OCI-LY3 (cell line): ENCODE results near the gene MIA2.
"Not testable (repeated sequence)": the region's sequence is repeated elsewhere in the genome, so short reads cannot be mapped to it uniquely, and the experiment has no call there.

Experiments
- H2AFZ ChIP-seq: fragments of 200-600, 300-600 bp; shearing (Covaris generic); 2 replicates; pipeline ENCODE4 v1.6.0; 2014; ENCODE audit warnings: antibody characterized with exemption, low read depth, low read length
- H3K27ac ChIP-seq: fragments of 200-600, 300-600 bp; sonication (generic); 2 replicates; pipeline ENCODE4 v1.5.1; 2014; ENCODE audit warnings: mild to moderate bottlenecking, low read length, moderate library complexity, mixed read lengths
- H3K27me3 ChIP-seq: fragments of 200-600, 300-600 bp; sonication (generic); 2 replicates; pipeline ENCODE4 v1.6.1; 2014; ENCODE audit warnings: low read depth, low read length, mixed read lengths
- H3K36me3 ChIP-seq: fragments of 200-600, 300-600 bp; sonication (generic); replicated peaks from 2 replicates; pipeline ENCODE3; 2014; ENCODE audit warnings: low read depth, low read length, mixed read lengths
- H3K4me1 ChIP-seq: fragments of 300-600, 200-600 bp; sonication (generic); 2 replicates; pipeline ENCODE4 v1.6.1; 2014; ENCODE audit warnings: low read length, mixed read lengths
- H3K4me2 ChIP-seq: fragments of 200-600, 300-600 bp; sonication (generic); 2 replicates; pipeline ENCODE4 v1.6.1; 2014; ENCODE audit warnings: low read length, mixed read lengths
- H3K4me3 ChIP-seq: fragments of 300-600, 200-600 bp; sonication (generic); 2 replicates; pipeline ENCODE4 v1.5.1; 2014; ENCODE audit warnings: antibody characterized with exemption, mild to moderate bottlenecking, low read length, moderate library complexity
- H3K79me2 ChIP-seq: fragments of 300-600, 200-600 bp; shearing (Covaris generic); 2 replicates; pipeline ENCODE4 v1.6.1; 2014; ENCODE audit warnings: mild to moderate bottlenecking, low read length, mixed read lengths
- H3K9ac ChIP-seq: fragments of 300-600, 200-600 bp; shearing (Covaris generic); 2 replicates; pipeline ENCODE4 v1.6.0; 2014; ENCODE audit warnings: mild to moderate bottlenecking, low read length, moderate library complexity
- H3K9me3 ChIP-seq: fragments of 200-600, 300-600 bp; shearing (Covaris generic); 2 replicates; pipeline ENCODE4 v1.6.1; 2014; ENCODE audit warnings: low read length, mixed read lengths; ENCODE audit not compliant: insufficient read depth
- H4K20me1 ChIP-seq: fragments of 200-600, 300-600 bp; sonication (generic); 2 replicates; pipeline ENCODE4 v1.6.1; 2016; ENCODE audit warnings: low read length, mixed read lengths; ENCODE audit not compliant: insufficient read depth
- EZH2phosphoT487 ChIP-seq: fragments of 200-600 bp; shearing (Covaris generic); IDR thresholded peaks from 2 replicates; pipeline ENCODE4 v1.6.1; 2018; ENCODE audit warnings: antibody characterized with exemption, mixed run types, low read depth
- TF ChIP-seq, protein P1 (sequence below): fragments of 200-600, 300-600 bp; sonication (generic); IDR thresholded peaks from 2 replicates; pipeline ENCODE4 v1.5.1; 2014; ENCODE audit warnings: antibody characterized with exemption, low read length, low read depth

The MIA2 gene

DNA sequence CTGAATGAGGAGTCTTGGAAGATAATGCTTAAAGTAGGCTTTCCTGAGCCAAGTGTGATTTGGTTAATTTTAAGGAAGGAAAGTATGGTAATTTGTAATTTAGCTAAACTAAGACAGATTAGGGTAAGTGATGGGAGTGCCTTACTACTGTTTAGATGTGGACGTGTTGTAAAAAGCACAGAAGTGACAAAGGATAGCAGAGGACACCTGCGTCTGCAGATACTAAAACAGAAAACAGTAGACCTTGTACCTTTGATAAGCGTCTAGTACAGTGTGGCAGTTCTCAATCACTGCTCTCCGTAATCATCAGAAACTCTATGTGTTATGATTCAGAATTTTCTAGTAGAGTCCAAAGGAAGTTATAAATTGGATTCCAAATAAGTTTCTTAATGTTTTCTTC lies 58.0 kb downstream of the MIA2 start:
- no peaks in the 10 kb centered on the region for H3K4me1 ChIP-seq
- H4K20me1 ChIP-seq, result no peaks in the 10 kb centered on the region
- peaks cover 20% of the 10 kb centered on the region for H3K36me3 ChIP-seq
- no peak overlapping the region for H3K27ac ChIP-seq
- no peak overlapping the region for H3K9ac ChIP-seq
- TF ChIP-seq, protein P1, sequence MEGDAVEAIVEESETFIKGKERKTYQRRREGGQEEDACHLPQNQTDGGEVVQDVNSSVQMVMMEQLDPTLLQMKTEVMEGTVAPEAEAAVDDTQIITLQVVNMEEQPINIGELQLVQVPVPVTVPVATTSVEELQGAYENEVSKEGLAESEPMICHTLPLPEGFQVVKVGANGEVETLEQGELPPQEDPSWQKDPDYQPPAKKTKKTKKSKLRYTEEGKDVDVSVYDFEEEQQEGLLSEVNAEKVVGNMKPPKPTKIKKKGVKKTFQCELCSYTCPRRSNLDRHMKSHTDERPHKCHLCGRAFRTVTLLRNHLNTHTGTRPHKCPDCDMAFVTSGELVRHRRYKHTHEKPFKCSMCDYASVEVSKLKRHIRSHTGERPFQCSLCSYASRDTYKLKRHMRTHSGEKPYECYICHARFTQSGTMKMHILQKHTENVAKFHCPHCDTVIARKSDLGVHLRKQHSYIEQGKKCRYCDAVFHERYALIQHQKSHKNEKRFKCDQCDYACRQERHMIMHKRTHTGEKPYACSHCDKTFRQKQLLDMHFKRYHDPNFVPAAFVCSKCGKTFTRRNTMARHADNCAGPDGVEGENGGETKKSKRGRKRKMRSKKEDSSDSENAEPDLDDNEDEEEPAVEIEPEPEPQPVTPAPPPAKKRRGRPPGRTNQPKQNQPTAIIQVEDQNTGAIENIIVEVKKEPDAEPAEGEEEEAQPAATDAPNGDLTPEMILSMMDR, result no peak
- TF ChIP-seq EZH2phosphoT487, result no peak
- no peaks in the 10 kb centered on the region for H3K79me2 ChIP-seq
- H3K4me2 ChIP-seq, result no peak overlapping the region
- H3K27me3 ChIP-seq, result no peaks in the 10 kb centered on the region
- no peak overlapping the region for H2AFZ ChIP-seq
- no peak overlapping the region for H3K4me3 ChIP-seq
- no peaks in the 10 kb centered on the region for H3K9me3 ChIP-seq

DNA sequence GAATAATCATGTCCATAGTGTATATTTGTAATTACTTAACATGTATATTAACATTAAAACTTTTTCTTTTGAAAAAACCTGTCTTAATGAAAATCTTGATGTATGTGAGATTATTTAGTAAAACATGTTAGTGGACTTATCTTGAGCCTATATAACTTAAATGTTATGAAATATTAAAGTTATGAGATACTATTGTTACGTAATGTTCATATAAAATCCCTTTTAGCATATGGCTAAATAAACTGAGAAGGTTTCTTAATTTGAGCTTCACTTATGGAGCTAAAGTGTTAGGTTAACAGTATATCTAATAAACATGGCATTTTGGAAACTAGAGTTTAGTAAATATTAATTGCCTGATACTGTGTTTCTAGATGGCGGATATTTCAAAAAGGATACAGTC lies 59.9 kb downstream of the MIA2 start:
- Histone ChIP-seq H3K4me1 (no peaks in the 10 kb centered on the region), H3K36me3 (peaks cover 20% of the 10 kb centered on the region), H3K9me3 (no peaks in the 10 kb centered on the region), H3K9ac (no peak overlapping the region), H3K27ac (no peak overlapping the region), H4K20me1 (no peaks in the 10 kb centered on the region), H3K27me3 (no peaks in the 10 kb centered on the region), H3K4me2 (no peak overlapping the region), H3K4me3 (no peak overlapping the region), H2AFZ (no peak overlapping the region), H3K79me2 (no peaks in the 10 kb centered on the region)
- TF ChIP-seq EZH2phosphoT487, result no peak
- TF ChIP-seq, protein P1, result no peak

DNA sequence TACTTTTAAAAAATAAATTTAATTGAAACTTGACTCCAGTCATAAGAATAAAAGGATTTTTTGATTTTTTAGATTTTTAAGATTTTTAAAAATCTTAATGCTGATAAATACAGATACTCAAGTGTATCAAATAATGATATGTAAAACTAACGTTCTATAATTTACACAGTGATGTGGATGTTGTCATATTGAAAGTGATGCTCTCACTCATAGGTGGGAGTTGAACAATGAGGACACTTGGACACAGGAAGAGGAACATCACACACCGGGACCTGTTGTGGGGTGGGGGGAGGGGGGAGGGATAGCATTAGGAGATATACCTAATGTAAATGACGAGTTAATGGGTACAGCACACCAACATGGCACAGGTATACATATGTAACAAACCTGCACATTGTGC lies 66.7 kb downstream of the MIA2 start:
- not testable (repeated sequence) for H2AFZ ChIP-seq, H3K4me2 ChIP-seq, H3K9me3 ChIP-seq, H3K27ac ChIP-seq, H3K27me3 ChIP-seq, H3K4me3 ChIP-seq, H3K9ac ChIP-seq, H3K79me2 ChIP-seq, H3K4me1 ChIP-seq, H4K20me1 ChIP-seq, H3K36me3 ChIP-seq

DNA sequence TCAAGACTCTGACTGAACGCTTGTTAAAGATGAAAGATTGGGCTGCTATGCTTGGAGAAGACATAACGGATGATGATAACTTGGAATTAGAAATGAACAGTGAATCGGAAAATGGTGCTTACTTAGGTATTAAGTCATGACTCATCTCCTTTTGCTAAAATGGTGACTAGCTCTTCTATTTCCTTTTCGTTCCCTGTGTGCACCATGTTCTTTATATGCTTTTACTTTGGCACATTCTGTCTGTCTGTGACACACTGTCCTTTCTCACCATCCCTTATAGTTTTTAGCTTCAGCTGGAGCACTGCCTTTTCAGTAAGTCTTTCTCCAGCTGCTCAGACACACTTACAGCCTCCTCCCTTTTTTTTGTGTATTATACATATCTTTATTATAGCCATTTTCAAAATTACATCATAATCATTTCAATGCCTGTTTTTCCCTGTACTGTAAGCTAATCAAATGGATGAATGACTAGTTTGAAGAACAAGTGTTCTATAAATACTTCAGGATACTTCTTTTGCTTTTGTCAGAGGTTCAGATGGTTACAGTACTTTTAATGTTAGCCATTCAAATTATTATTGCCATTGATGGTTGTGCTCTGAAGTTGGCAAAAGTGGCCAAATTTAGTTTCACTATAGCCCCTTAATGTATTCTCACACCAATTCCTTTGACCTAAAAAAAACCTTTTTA lies 68.6 kb downstream of the MIA2 start:
- Histone ChIP-seq H3K79me2 (no peaks in the 10 kb centered on the region), H4K20me1 (no peaks in the 10 kb centered on the region), H3K36me3 (peaks cover 3% of the 10 kb centered on the region), H3K9ac (no peak overlapping the region), H3K27me3 (no peaks in the 10 kb centered on the region), H3K9me3 (no peaks in the 10 kb centered on the region), H2AFZ (no peak overlapping the region), H3K4me3 (no peak overlapping the region), H3K4me1 (no peaks in the 10 kb centered on the region), H3K4me2 (no peak overlapping the region), H3K27ac (no peak overlapping the region)
- no peak for TF ChIP-seq EZH2phosphoT487
- TF ChIP-seq, protein P1, result no peak

DNA sequence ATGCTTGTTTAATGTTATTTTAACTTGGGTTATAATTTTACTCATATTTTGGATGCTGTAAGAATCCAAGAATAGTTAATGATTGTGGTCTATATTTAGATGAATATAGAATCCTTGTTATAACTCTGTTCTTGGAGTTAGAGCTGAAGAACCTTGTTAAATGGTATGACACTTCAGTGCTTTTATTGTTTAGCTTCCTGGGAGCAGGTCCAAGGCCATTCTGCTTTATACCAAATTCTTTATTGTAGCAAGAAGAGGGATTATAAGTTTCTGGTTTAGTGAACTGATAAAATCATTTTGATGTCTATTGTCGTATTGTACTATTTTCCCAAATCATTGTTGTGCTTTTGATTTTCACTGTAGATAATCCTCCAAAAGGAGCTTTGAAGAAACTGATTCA lies 69.4 kb downstream of the MIA2 start:
- H3K4me1 ChIP-seq, result no peaks in the 10 kb centered on the region
- H3K27me3 ChIP-seq, result no peaks in the 10 kb centered on the region
- no peak overlapping the region for H3K4me2 ChIP-seq
- no peaks in the 10 kb centered on the region for H3K79me2 ChIP-seq
- H4K20me1 ChIP-seq, result no peaks in the 10 kb centered on the region
- no peak overlapping the region for H3K9ac ChIP-seq
- H2AFZ ChIP-seq, result no peak overlapping the region
- H3K4me3 ChIP-seq, result no peak overlapping the region
- H3K27ac ChIP-seq, result no peak overlapping the region
- no peaks in the 10 kb centered on the region for H3K36me3 ChIP-seq
- H3K9me3 ChIP-seq, result no peaks in the 10 kb centered on the region
- TF ChIP-seq, protein P1, result no peak
- TF ChIP-seq EZH2phosphoT487, result no peak
